ENCODE data around the gene ATF4.

DNA sequence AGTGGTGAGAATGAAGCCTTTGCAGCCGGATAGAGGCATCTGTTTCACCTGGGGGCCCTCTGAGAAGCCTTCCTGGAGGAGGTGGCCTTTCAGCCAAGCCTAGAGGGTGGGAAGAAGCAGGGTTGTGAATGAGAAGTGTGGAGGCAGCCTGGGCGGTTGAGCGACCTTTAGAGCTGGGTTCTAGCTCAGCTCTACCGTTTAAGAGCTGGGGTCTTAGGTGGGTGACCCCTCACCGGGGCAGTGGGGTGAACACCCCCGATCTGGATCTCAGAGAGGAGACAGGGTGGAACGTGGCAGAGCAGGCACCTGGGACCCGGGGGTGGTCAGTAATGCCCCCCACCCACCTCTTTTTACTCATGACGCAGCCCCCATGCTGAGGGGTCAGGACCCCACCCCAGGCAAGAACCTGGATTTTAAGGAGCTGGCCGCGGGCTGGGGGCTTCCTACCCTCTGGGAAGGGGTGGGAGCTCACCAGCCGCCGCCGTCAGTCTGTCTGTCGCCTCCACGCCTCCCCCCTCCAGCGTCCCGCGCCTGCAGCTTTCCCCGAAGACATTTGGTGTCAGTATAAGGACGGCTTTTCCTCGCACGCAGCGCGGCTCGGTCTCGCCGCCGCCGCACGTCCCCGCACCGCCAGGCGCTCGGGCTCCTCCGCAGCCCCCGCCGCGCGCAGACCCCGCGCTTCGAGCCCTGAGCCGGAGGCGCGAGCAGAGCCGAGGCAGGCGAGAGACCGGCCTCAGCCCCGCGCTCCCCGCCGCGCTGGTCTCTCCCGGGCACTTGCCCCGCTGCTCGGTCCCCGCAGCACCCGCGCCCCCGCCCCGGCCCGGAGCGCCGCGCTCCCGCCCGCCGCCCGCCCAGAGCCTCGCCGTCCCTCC is 36.8 kb downstream of the ATF4 start:
- TF ChIP-seq, protein P1, sequence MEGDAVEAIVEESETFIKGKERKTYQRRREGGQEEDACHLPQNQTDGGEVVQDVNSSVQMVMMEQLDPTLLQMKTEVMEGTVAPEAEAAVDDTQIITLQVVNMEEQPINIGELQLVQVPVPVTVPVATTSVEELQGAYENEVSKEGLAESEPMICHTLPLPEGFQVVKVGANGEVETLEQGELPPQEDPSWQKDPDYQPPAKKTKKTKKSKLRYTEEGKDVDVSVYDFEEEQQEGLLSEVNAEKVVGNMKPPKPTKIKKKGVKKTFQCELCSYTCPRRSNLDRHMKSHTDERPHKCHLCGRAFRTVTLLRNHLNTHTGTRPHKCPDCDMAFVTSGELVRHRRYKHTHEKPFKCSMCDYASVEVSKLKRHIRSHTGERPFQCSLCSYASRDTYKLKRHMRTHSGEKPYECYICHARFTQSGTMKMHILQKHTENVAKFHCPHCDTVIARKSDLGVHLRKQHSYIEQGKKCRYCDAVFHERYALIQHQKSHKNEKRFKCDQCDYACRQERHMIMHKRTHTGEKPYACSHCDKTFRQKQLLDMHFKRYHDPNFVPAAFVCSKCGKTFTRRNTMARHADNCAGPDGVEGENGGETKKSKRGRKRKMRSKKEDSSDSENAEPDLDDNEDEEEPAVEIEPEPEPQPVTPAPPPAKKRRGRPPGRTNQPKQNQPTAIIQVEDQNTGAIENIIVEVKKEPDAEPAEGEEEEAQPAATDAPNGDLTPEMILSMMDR (IDR thresholded peaks at IDR 0.05; ENCODE audit: low read depth, low read length) = no peak
- no peak for TF ChIP-seq POLR2A (IDR thresholded peaks at IDR 0.05; ENCODE audit: extremely low read depth, insufficient read length)

Measured in NB4 (cell line).